HG03139 (cell line): ENCODE results near the gene TRMT1.

ENCODE experiments used
- ATAC-seq: cut with Tn5 transposase; IDR thresholded peaks from one replicate; pipeline ENCODE4 v1.9.1; 2021; ENCODE audit not compliant: unreplicated experiment

The TRMT1 gene

DNA sequence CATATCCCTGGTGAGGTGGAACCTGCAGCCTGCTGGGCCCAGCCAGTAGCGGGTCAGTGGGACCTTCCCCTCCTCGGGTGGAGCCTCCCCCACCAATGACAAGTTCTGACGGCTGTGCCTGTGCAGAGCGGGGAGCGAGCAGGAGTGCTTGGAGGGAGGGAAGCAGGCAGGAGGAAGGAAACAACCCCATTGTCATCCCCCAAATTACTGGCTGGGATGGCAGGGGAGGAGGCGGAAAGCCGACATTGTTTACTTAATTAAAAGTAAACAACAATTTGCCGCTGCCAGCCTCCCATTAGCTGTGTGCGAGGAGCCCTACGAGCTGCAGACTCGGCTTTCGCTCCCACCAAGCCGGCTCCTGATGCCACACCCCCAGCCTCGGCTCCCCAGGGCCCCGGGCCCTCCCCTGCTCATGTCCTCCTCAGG is 59.4 kb downstream of the TRMT1 start:
- no peak for ATAC-seq

DNA sequence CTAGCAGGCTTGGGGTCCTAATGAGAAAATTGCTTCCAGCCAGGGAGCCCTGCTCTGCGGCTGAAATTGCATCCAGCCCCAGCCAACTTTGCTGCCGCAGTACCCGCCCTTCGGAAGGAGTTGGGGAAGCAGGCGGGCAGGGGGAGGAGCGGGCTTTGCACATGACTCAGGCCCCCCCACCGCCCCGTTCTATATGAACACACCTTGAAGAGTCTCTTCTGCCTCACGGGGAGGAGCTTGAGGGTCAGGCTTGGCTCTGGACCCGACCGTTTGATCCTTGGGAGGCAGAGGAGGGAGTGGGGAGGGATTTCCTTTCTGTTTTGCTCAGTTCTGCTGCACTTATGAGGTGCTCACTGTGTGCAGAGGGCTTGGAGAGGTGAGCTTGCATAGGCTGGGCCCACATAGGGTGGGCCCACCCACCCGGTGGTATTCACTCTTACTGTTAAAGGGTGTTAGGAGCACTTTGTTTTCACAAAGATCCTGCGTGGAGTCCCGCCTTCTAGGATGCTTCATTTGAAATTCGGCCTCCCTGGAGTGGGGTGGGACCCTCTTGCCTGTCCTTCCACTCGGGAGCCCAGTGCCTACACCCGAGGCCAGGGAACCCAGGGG is 60.4 kb downstream of the TRMT1 start:
- no peak for ATAC-seq

DNA sequence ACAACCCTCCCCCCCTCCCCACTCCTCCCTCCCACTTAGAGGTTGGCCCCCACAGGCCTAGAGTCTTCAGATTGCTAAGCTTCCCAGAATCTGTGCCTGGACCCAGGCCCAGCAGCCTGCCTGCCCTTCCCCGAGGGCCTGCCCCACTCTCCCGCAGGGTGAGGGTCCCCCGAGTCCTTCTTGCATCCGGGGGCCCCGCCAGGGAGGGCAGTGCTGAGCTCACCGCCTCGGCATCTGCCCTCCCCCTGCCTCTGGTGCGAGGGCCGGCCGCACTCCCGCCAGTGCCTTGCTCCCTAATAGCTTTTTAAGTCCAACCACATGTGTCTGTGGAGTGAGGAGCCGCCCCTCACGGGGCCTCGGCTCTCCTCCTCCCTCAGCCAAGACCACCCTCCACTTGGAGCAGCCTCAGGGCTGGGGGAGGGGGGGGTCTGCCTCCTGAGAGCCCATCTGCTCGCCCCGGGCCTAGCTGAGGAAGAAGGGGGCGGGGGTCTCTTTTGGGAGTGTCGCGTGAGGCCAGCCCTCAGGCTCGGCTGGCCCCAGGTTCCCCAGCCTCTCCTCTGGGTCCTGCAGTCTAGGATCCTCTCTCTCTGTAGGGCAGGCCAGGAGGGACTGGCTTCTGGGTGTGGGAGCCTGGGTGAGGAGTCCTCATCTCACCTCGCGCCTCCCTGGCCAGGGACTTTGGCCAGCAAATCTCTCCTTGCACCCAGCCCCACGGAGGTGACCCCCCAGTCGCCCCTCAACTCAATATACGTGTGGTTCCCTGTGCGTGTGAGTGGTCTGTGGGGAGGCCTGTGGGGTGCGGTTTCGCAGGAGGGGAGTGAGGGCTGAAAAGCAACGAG is 61.1 kb downstream of the TRMT1 start:
- ATAC-seq, result no peak
